SK-N-SH (cell line): ENCODE measurements around the gene TOM1L1.

Experiments
- EZH2phosphoT487 ChIP-seq: fragments of 200-600 bp; sonication (generic); IDR thresholded peaks from 2 replicates; pipeline ENCODE4 v1.6.1; 2017; ENCODE audit warnings: low read depth, mixed run types, mild to moderate bottlenecking, antibody characterized with exemption, moderate library complexity, borderline replicate concordance
- GATA2 ChIP-seq: sonication (generic); formaldehyde crosslinking; IDR thresholded peaks from 2 replicates; pipeline ENCODE4 v1.5.0; 2020; ENCODE audit warnings: mild to moderate bottlenecking, missing genetic modification reagents

DNA sequence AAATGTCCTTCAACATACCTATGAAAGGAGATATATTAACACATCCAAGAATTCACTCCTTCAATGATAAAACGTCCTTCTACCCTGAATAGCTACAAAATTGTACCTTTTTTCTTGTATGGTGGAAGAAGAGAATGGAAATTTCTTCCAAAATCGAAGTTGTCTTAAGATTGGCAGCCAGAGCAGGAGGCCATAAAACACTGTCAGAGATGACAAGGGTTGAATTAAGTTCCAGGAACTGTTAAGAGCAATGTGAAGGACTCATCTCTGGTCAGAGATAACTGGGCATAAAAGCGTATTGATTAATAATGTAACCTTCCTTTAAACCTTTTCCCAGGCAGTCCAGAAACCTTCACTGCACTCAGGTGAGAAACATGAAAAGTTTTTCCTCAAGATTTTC is 12.9 kb upstream of the TOM1L1 start:
- no peak for TF ChIP-seq GATA2
- no peak for TF ChIP-seq EZH2phosphoT487
